ENCODE measurements around the gene DPPA3. TPM values are rescaled to one million over a fixed set of nuclear protein-coding genes. Genes with fewer than 3 reads are reported as not detected.
"Not testable (repeated sequence)": the region's sequence is repeated elsewhere in the genome, so short reads cannot be mapped to it uniquely, and the experiment has no call there.

Gene DPPA3
- total RNA-seq, 1 donor from 2014 or later, result not detected

- no peak overlapping the region for H3K4me3 ChIP-seq (ENCODE audit: low read length in 3 of 3)
- no peaks in the 10 kb centered on the region for H3K27me3 ChIP-seq (ENCODE audit: control insufficient read depth in 3 of 3, insufficient read depth in 3 of 3, low read length in 3 of 3)
- H3K9ac ChIP-seq (ENCODE audit: low read depth in 1 of 3, low read length in 3 of 3), result no peak overlapping the region
- H3K27ac ChIP-seq (ENCODE audit: low read depth, low read length), result no peak overlapping the region
- no peaks in the 10 kb centered on the region for H3K36me3 ChIP-seq (ENCODE audit: control insufficient read depth in 3 of 3, insufficient read depth in 3 of 3, low read length in 3 of 3)
- H3K9me3 ChIP-seq (ENCODE audit: control insufficient read depth in 3 of 3, low read length in 3 of 3), result peaks cover 0 to 2% (median 0%) of the 10 kb centered on the region in 3 donors
- H3K4me1 ChIP-seq (ENCODE audit: control insufficient read depth in 3 of 3, insufficient read depth in 3 of 3, low read length in 3 of 3), result no peaks in the 10 kb centered on the region
These were observed 12.7 kb downstream of the DPPA3 start for GRCh38 chr12:7723926-7724325.

DNA sequence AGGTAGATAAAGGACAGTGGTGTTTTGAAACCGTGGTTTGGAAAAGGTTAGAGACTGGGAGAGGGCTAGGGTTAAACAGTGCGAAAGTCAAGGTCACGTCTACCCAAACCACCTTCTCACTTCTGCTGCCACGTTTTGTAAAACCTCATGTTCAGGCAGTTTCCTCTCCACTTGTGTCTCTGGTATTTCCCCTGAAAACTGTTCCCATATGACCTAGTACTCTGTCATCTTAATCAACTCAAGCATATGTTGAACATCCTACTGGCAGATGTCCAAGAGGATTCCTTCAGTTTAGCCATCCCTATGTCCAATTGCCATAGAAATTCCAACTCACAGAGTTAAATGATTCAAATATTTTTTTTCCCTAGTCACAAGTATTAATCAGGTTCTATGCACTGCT lies 18.5 kb downstream of the DPPA3 start:
- no peak overlapping the region for H3K27ac ChIP-seq (ENCODE audit: low read depth, low read length)
- peaks cover 0 to 2% (median 0%) of the 10 kb centered on the region in 3 donors for H3K9me3 ChIP-seq (ENCODE audit: control insufficient read depth in 3 of 3, low read length in 3 of 3)

GRCh38 chr12:7730984-7731383 lies 19.8 kb downstream of the DPPA3 start:
- H3K4me3 ChIP-seq (ENCODE audit: low read length in 3 of 3); H3K4me1 ChIP-seq (ENCODE audit: control insufficient read depth in 3 of 3, insufficient read depth in 3 of 3, low read length in 3 of 3); H3K27me3 ChIP-seq (ENCODE audit: control insufficient read depth in 3 of 3, insufficient read depth in 3 of 3, low read length in 3 of 3); H3K27ac ChIP-seq (ENCODE audit: low read depth, low read length); H3K9me3 ChIP-seq (ENCODE audit: control insufficient read depth in 3 of 3, low read length in 3 of 3); H3K36me3 ChIP-seq (ENCODE audit: control insufficient read depth in 3 of 3, insufficient read depth in 3 of 3, low read length in 3 of 3); H3K9ac ChIP-seq (ENCODE audit: low read depth in 1 of 3, low read length in 3 of 3): not testable (repeated sequence)

More for the DNA sequence above, 18.5 kb downstream of the DPPA3 start:
- no peaks in the 10 kb centered on the region for H3K36me3 ChIP-seq (ENCODE audit: control insufficient read depth in 3 of 3, insufficient read depth in 3 of 3, low read length in 3 of 3)
- no peaks in the 10 kb centered on the region for H3K4me1 ChIP-seq (ENCODE audit: control insufficient read depth in 3 of 3, insufficient read depth in 3 of 3, low read length in 3 of 3)
- H3K9ac ChIP-seq (ENCODE audit: low read depth in 1 of 3, low read length in 3 of 3), result no peak overlapping the region
- H3K4me3 ChIP-seq (ENCODE audit: low read length in 3 of 3), result no peak overlapping the region
- no peaks in the 10 kb centered on the region for H3K27me3 ChIP-seq (ENCODE audit: control insufficient read depth in 3 of 3, insufficient read depth in 3 of 3, low read length in 3 of 3)

GRCh38 chr12:7731486-7731885 lies 20.3 kb downstream of the DPPA3 start:
- Histone ChIP-seq H3K4me1 (ENCODE audit: control insufficient read depth in 3 of 3, insufficient read depth in 3 of 3, low read length in 3 of 3) (no peaks in the 10 kb centered on the region), H3K27ac (ENCODE audit: low read depth, low read length) (no peak overlapping the region), H3K4me3 (ENCODE audit: low read length in 3 of 3) (no peak overlapping the region), H3K36me3 (ENCODE audit: control insufficient read depth in 3 of 3, insufficient read depth in 3 of 3, low read length in 3 of 3) (no peaks in the 10 kb centered on the region), H3K9ac (ENCODE audit: low read depth in 1 of 3, low read length in 3 of 3) (no peak overlapping the region), H3K27me3 (ENCODE audit: control insufficient read depth in 3 of 3, insufficient read depth in 3 of 3, low read length in 3 of 3) (no peaks in the 10 kb centered on the region), H3K9me3 (ENCODE audit: control insufficient read depth in 3 of 3, low read length in 3 of 3) (peaks cover 0 to 2% (median 0%) of the 10 kb centered on the region in 3 donors)

GRCh38 chr12:7732993-7733392 lies 21.8 kb downstream of the DPPA3 start:
- Histone ChIP-seq H3K36me3 (ENCODE audit: control insufficient read depth in 3 of 3, insufficient read depth in 3 of 3, low read length in 3 of 3) (no peaks in the 10 kb centered on the region), H3K4me3 (ENCODE audit: low read length in 3 of 3) (no peak overlapping the region), H3K4me1 (ENCODE audit: control insufficient read depth in 3 of 3, insufficient read depth in 3 of 3, low read length in 3 of 3) (no peaks in the 10 kb centered on the region), H3K9ac (ENCODE audit: low read depth in 1 of 3, low read length in 3 of 3) (no peak overlapping the region), H3K27me3 (ENCODE audit: control insufficient read depth in 3 of 3, insufficient read depth in 3 of 3, low read length in 3 of 3) (no peaks in the 10 kb centered on the region), H3K9me3 (ENCODE audit: control insufficient read depth in 3 of 3, low read length in 3 of 3) (peaks cover 0 to 2% (median 0%) of the 10 kb centered on the region in 3 donors), H3K27ac (ENCODE audit: low read depth, low read length) (no peak overlapping the region)

DNA sequence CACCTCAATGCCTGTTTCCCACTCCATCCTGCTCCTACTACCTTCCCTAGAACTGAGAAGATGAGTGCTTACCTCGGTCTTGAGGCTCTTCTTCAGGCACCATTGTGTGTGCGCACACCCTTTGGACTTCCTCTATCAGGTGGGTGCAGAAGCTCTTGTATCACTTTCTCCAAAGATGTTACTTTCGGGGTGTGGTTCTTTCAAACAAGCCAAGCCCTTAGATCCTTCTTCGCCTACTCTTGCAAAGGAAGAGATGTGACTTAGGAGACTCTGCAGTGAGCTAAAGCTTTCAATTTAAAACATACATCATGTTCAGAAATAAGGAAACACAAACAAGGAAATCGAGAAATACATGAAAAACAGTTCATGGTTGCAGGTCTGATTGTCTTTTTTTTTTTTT lies 36.0 kb downstream of the DPPA3 start, which contains the start of gene CLEC4C:
Gene CLEC4C (minus strand): TSS at position 130 of the 400 bp plus-strand sequence. CDS start 27 bp downstream, at position 103.
- H3K36me3 ChIP-seq (ENCODE audit: control insufficient read depth in 3 of 3, insufficient read depth in 3 of 3, low read length in 3 of 3), result no peaks in the 10 kb centered on the region
- no peaks in the 10 kb centered on the region for H3K4me1 ChIP-seq (ENCODE audit: control insufficient read depth in 3 of 3, insufficient read depth in 3 of 3, low read length in 3 of 3)
- H3K9me3 ChIP-seq (ENCODE audit: control insufficient read depth in 3 of 3, low read length in 3 of 3), result peaks cover 0 to 3% (median 0%) of the 10 kb centered on the region in 3 donors
- H3K27me3 ChIP-seq (ENCODE audit: control insufficient read depth in 3 of 3, insufficient read depth in 3 of 3, low read length in 3 of 3), result no peaks in the 10 kb centered on the region
- no peak within 1 kb of the TSS for H3K4me3 ChIP-seq (ENCODE audit: low read length in 3 of 3)
- no peak within 1 kb of the TSS for H3K27ac ChIP-seq (ENCODE audit: low read depth, low read length)
- no peak within 1 kb of the TSS for H3K9ac ChIP-seq (ENCODE audit: low read depth in 1 of 3, low read length in 3 of 3)

GRCh38 chr12:7748852-7749251 lies 37.6 kb downstream of the DPPA3 start:
- H3K9me3 ChIP-seq (ENCODE audit: control insufficient read depth in 3 of 3, low read length in 3 of 3), result peaks cover 0 to 1% (median 0%) of the 10 kb centered on the region in 3 donors
- H3K4me1 ChIP-seq (ENCODE audit: control insufficient read depth in 3 of 3, insufficient read depth in 3 of 3, low read length in 3 of 3), result no peaks in the 10 kb centered on the region
- H3K4me3 ChIP-seq (ENCODE audit: low read length in 3 of 3), result no peak overlapping the region
- no peak overlapping the region for H3K27ac ChIP-seq (ENCODE audit: low read depth, low read length)
- H3K27me3 ChIP-seq (ENCODE audit: control insufficient read depth in 3 of 3, insufficient read depth in 3 of 3, low read length in 3 of 3), result no peaks in the 10 kb centered on the region
- no peak overlapping the region for H3K9ac ChIP-seq (ENCODE audit: low read depth in 1 of 3, low read length in 3 of 3)
- H3K36me3 ChIP-seq (ENCODE audit: control insufficient read depth in 3 of 3, insufficient read depth in 3 of 3, low read length in 3 of 3), result no peaks in the 10 kb centered on the region

DNA sequence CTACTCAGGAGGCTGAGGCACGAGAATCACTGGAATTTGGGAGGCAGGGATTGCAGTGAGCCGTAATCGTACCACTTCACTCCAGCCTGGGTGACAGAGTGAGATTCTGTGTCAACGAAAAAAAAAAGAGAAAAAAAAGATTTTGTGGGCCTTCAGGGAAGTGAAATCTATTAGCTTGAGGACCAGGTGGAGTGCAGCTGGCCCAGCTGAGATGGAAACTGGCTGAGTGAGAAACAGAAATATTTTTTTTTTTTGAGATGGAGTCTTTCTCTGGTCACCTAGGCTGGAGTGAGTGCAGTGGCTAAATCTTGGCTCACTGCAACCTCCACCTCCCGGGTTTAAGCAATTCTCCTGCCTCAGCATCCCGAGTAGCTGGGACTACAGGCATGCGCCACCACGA lies 38.2 kb downstream of the DPPA3 start:
- Histone ChIP-seq H3K9me3 (ENCODE audit: control insufficient read depth in 3 of 3, low read length in 3 of 3) (no peaks in the 10 kb centered on the region), H3K9ac (ENCODE audit: low read depth in 1 of 3, low read length in 3 of 3) (no peak overlapping the region)

DNA sequence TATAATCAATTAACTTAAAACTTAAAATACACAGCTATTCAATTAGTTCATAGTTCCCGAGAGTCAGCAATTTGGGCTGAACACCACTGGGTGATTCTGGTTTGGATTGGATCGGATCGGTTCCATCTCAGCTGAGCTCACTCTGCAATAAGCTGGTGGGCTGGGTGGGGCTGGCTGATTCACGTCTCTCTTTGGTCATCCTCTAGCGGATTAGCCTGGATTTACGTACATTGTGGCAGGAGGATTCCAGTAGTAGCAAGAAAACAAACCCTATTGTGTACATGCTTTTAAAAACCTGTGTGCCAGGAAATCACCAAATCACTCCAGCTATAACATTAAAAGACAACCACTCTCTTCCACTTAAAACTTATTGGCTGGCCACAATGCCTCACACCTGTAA lies 39.1 kb downstream of the DPPA3 start:
- Histone ChIP-seq H3K4me3 (ENCODE audit: low read length in 3 of 3) (no peak overlapping the region), H3K9me3 (ENCODE audit: control insufficient read depth in 3 of 3, low read length in 3 of 3) (no peaks in the 10 kb centered on the region), H3K9ac (ENCODE audit: low read depth in 1 of 3, low read length in 3 of 3) (no peak overlapping the region), H3K36me3 (ENCODE audit: control insufficient read depth in 3 of 3, insufficient read depth in 3 of 3, low read length in 3 of 3) (no peaks in the 10 kb centered on the region), H3K27me3 (ENCODE audit: control insufficient read depth in 3 of 3, insufficient read depth in 3 of 3, low read length in 3 of 3) (no peaks in the 10 kb centered on the region), H3K4me1 (ENCODE audit: control insufficient read depth in 3 of 3, insufficient read depth in 3 of 3, low read length in 3 of 3) (no peaks in the 10 kb centered on the region), H3K27ac (ENCODE audit: low read depth, low read length) (no peak overlapping the region)

More for the DNA sequence above, 38.2 kb downstream of the DPPA3 start:
- no peaks in the 10 kb centered on the region for H3K27me3 ChIP-seq (ENCODE audit: control insufficient read depth in 3 of 3, insufficient read depth in 3 of 3, low read length in 3 of 3)
- no peak overlapping the region for H3K4me3 ChIP-seq (ENCODE audit: low read length in 3 of 3)
- no peaks in the 10 kb centered on the region for H3K4me1 ChIP-seq (ENCODE audit: control insufficient read depth in 3 of 3, insufficient read depth in 3 of 3, low read length in 3 of 3)
- H3K36me3 ChIP-seq (ENCODE audit: control insufficient read depth in 3 of 3, insufficient read depth in 3 of 3, low read length in 3 of 3), result no peaks in the 10 kb centered on the region
- no peak overlapping the region for H3K27ac ChIP-seq (ENCODE audit: low read depth, low read length)

DNA sequence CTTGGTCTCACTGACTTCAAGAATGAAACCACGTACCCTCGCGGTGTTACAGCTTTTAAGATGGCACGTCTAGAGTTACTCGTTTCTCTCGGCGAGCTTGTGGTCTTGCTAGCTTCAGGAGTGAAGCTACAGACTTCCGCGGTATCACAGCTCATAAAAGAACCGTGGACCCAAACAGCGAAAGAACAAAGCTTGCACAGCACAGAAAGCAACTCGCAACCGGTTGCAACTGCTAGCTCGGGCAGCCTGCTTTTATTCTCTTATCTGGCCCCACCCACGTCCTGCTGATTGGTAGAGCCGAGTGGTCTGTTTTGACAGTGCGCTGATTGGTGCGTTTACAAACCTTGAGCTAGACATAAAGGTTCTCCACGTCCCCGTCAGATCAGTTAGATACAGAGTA lies 40.2 kb downstream of the DPPA3 start:
- Histone ChIP-seq H3K9me3 (ENCODE audit: control insufficient read depth in 3 of 3, low read length in 3 of 3) (no peaks in the 10 kb centered on the region), H3K36me3 (ENCODE audit: control insufficient read depth in 3 of 3, insufficient read depth in 3 of 3, low read length in 3 of 3) (no peaks in the 10 kb centered on the region), H3K9ac (ENCODE audit: low read depth in 1 of 3, low read length in 3 of 3) (no peak overlapping the region), H3K4me1 (ENCODE audit: control insufficient read depth in 3 of 3, insufficient read depth in 3 of 3, low read length in 3 of 3) (no peaks in the 10 kb centered on the region), H3K27me3 (ENCODE audit: control insufficient read depth in 3 of 3, insufficient read depth in 3 of 3, low read length in 3 of 3) (no peaks in the 10 kb centered on the region), H3K27ac (ENCODE audit: low read depth, low read length) (no peak overlapping the region), H3K4me3 (ENCODE audit: low read length in 3 of 3) (no peak overlapping the region)

Data from skeletal muscle tissue (tissue), 4 donors.